ENCODE measurements around the gene MRPS5. TPM values are rescaled to one million over a fixed set of nuclear protein-coding genes. Genes with fewer than 3 reads are reported as not detected.
A peak's percentile ranks its signal among the peaks of the same experiment; 100 is the strongest.

MRPS5 gene
- total and polyA plus RNA-seq, 4 donors, result 45.8 to 75.7 (median 64.6) TPM

GRCh38 chr2:95050385-95051300 lies 71.0 kb downstream of the MRPS5 start:
- Histone ChIP-seq H3K4me1 (ENCODE audit: control insufficient read depth in 5 of 5, insufficient read depth in 5 of 5, low read length in 5 of 5) (peaks cover 0 to 18% (median 10%) of the 10 kb centered on the region in 5 donors), H3K9ac (ENCODE audit: insufficient read depth in 1 of 2, low read length in 2 of 2) (no peak overlapping the region), H3K9me3 (ENCODE audit: control insufficient read depth in 4 of 4, insufficient read depth in 3 of 4, low read length in 3 of 4) (peaks cover 0 to 2% (median 0%) of the 10 kb centered on the region in 4 donors), H3K4me3 (no peak overlapping the region), H3K27me3 (ENCODE audit: control insufficient read depth in 3 of 3, insufficient read depth in 3 of 3, low read length in 2 of 3) (no peaks in the 10 kb centered on the region), H3K27ac (ENCODE audit: low read depth in 1 of 2, low read length in 1 of 2) (no peak overlapping the region), H3K36me3 (ENCODE audit: control insufficient read depth in 4 of 4, insufficient read depth in 4 of 4, low read length in 4 of 4) (no peaks in the 10 kb centered on the region)
- DNase-seq (peak; percentile 29 to 55 (median 41)), ATAC-seq (ENCODE audit: insufficient read depth, low FRiP score) (no peak)
- no peak for TF ChIP-seq CTCF (IDR thresholded peaks at IDR 0.05; ENCODE audit: control extremely low read depth, extremely low read depth)
- 49 to 62% methylated on average over 7 of the region's 7 CpGs for WGBS, 2 donors

- TF ChIP-seq CTCF (IDR thresholded peaks at IDR 0.05; ENCODE audit: control extremely low read depth, extremely low read depth), result no peak
- peaks cover 0 to 2% (median 0%) of the 10 kb centered on the region in 4 donors for H3K9me3 ChIP-seq (ENCODE audit: control insufficient read depth in 4 of 4, insufficient read depth in 3 of 4, low read length in 3 of 4)
- 90 to 91% methylated on average over 6 of the region's 6 CpGs for WGBS, 2 donors
- peaks cover 0 to 18% (median 10%) of the 10 kb centered on the region in 5 donors for H3K4me1 ChIP-seq (ENCODE audit: control insufficient read depth in 5 of 5, insufficient read depth in 5 of 5, low read length in 5 of 5)
- ATAC-seq (ENCODE audit: insufficient read depth, low FRiP score) (no peak), DNase-seq (no peak)
- H3K27ac ChIP-seq (ENCODE audit: low read depth in 1 of 2, low read length in 1 of 2), result no peak overlapping the region
- no peaks in the 10 kb centered on the region for H3K27me3 ChIP-seq (ENCODE audit: control insufficient read depth in 3 of 3, insufficient read depth in 3 of 3, low read length in 2 of 3)
- H3K4me3 ChIP-seq, result no peak overlapping the region
- no peak overlapping the region for H3K9ac ChIP-seq (ENCODE audit: insufficient read depth in 1 of 2, low read length in 2 of 2)
- H3K36me3 ChIP-seq (ENCODE audit: control insufficient read depth in 4 of 4, insufficient read depth in 4 of 4, low read length in 4 of 4), result no peaks in the 10 kb centered on the region
These were observed 71.6 kb downstream of the MRPS5 start for GRCh38 chr2:95049961-95050360.

- DNase-seq (no peak), ATAC-seq (ENCODE audit: insufficient read depth, low FRiP score) (no peak)
- no peaks in the 10 kb centered on the region for H3K36me3 ChIP-seq (ENCODE audit: control insufficient read depth in 4 of 4, insufficient read depth in 4 of 4, low read length in 4 of 4)
- H3K27ac ChIP-seq (ENCODE audit: low read depth in 1 of 2, low read length in 1 of 2), result no peak overlapping the region
- H3K27me3 ChIP-seq (ENCODE audit: control insufficient read depth in 3 of 3, insufficient read depth in 3 of 3, low read length in 2 of 3), result no peaks in the 10 kb centered on the region
- TF ChIP-seq CTCF (IDR thresholded peaks at IDR 0.05; ENCODE audit: control extremely low read depth, extremely low read depth), result no peak
- no peak overlapping the region for H3K9ac ChIP-seq (ENCODE audit: insufficient read depth in 1 of 2, low read length in 2 of 2)
- no peak overlapping the region for H3K4me3 ChIP-seq
- WGBS, 2 donors, result 95% methylated on average over 10 of the region's 10 CpGs
- peaks cover 0 to 18% (median 10%) of the 10 kb centered on the region in 5 donors for H3K4me1 ChIP-seq (ENCODE audit: control insufficient read depth in 5 of 5, insufficient read depth in 5 of 5, low read length in 5 of 5)
- H3K9me3 ChIP-seq (ENCODE audit: control insufficient read depth in 4 of 4, insufficient read depth in 3 of 4, low read length in 3 of 4), result peaks cover 0 to 2% (median 0%) of the 10 kb centered on the region in 4 donors
These were observed 72.0 kb downstream of the MRPS5 start for GRCh38 chr2:95049683-95049955.

Measured in lung (tissue), 12 donors.